K562 (cell line): ENCODE data around the gene PLCL2. TPM values are rescaled to one million over a fixed set of nuclear protein-coding genes. Genes with fewer than 3 reads are reported as not detected.

Experiments used
- ATAC-seq: fragments of 200-7000 bp; cut with Tn5 transposase; 3 replicates; pipeline ENCODE4 v1.9.1; 2020; ENCODE audit warnings: moderate library complexity
- BruUV-seq: library from RNA; stranded (reverse); fragments of 400-500 nt; replicated peaks from 2 replicates; lab custom pipeline; 2021; lab: Mats Ljungman, UMichigan
- CTCF ChIA-PET: fragments of 300-600 bp; formaldehyde crosslinking; extraction: SDS; loops from one replicate; lab custom pipeline; 2021; ENCODE audit warnings: low intra/inter-chr PET ratio; lab: Yijun Ruan, JAX
- POLR2A ChIA-PET: fragments of 300-600, 350-650 bp; sonication (Branson Sonifier 250); formaldehyde crosslinking; extraction: SDS; loops from one replicate; lab custom pipeline; 2021; ENCODE audit warnings: antibody characterized with exemption, inconsistent platforms; lab: Yijun Ruan, JAX
- DNase-seq, 4 experiments: peaks; one replicate each; pipeline versions ENCODE4 v3.0.0 to v3.0.0-alpha.2; 2011 to 2018; ENCODE audit warnings: low spot score in 3 of 4, mixed read lengths in 3 of 4; ENCODE audit errors: extremely low read depth in 1 of 4
- FAIRE-seq: peaks from 2 replicates; lab custom pipeline; 2011; peaks lifted over from hg19 to GRCh38; lab: Jason Lieb, UNC
- H2AFZ ChIP-seq: 2 replicates; pipeline ENCODE4 v1.6.0; 2011; ENCODE audit warnings: low read depth, low read length, control low read depth, inconsistent platforms
- H3K27ac ChIP-seq: fragments of 200-600 bp; 3 replicates; pipeline ENCODE4 v1.8.0; 2011; ENCODE audit warnings: low read depth, mild to moderate bottlenecking, control low read depth, inconsistent platforms, low read length, moderate library complexity, mixed read lengths; ENCODE audit errors: extremely low read depth
- H3K27me3 ChIP-seq, 2 experiments: fragments of 300-600 bp in 1 of 2; 2 replicates in 1 of 2; 3 replicates in 1 of 2; pipeline versions ENCODE4 v1.6.0 to v1.8.0; 2011; ENCODE audit warnings: inconsistent platforms in 2 of 2, low read length in 2 of 2, mild to moderate bottlenecking in 1 of 2, mixed read lengths in 1 of 2, moderate library complexity in 1 of 2; ENCODE audit not compliant: control insufficient read depth in 2 of 2, insufficient read depth in 2 of 2
- H3K36me3 ChIP-seq: fragments of 300-600 bp; 3 replicates; pipeline ENCODE4 v1.8.0; 2011; ENCODE audit warnings: mild to moderate bottlenecking, low read length, inconsistent platforms; ENCODE audit not compliant: control insufficient read depth, insufficient read depth
- H3K4me1 ChIP-seq, 2 experiments: fragments of 200-600 bp in 1 of 2; replicated peaks in 1 of 2; 2 replicates in 1 of 2; 3 replicates in 1 of 2; pipeline versions ENCODE4 v1.5.1 to v1.8.0; 2011; ENCODE audit warnings: inconsistent platforms in 2 of 2, low read length in 2 of 2, mild to moderate bottlenecking in 1 of 2, mixed read lengths in 1 of 2, moderate library complexity in 1 of 2; ENCODE audit not compliant: control insufficient read depth in 2 of 2, insufficient read depth in 2 of 2
- H3K4me2 ChIP-seq: 2 replicates; pipeline ENCODE4 v1.6.1; 2011; ENCODE audit warnings: low read length, control low read depth, inconsistent platforms, mixed read lengths; ENCODE audit not compliant: insufficient read depth
- H3K4me3 ChIP-seq: fragments of 200-600 bp; sonication (generic), shearing (Covaris generic); 2 replicates; pipeline ENCODE4 v1.5.1; 2016; ENCODE audit warnings: control low read depth, inconsistent platforms
- H3K79me2 ChIP-seq: fragments of 200-600 bp; 3 replicates; pipeline ENCODE4 v1.8.0; 2011; ENCODE audit warnings: low read length, inconsistent platforms; ENCODE audit not compliant: control insufficient read depth, insufficient read depth
- H3K9ac ChIP-seq, 2 experiments: 2 replicates each; pipeline versions ENCODE4 v1.6.0 to v1.6.1; 2011; ENCODE audit warnings: low read depth in 2 of 2, low read length in 2 of 2, control low read depth in 1 of 2, inconsistent platforms in 1 of 2, mild to moderate bottlenecking in 1 of 2, mixed read lengths in 1 of 2; ENCODE audit not compliant: insufficient read depth in 1 of 2
- H3K9me1 ChIP-seq: one replicate; pipeline ENCODE4 v1.6.0; 2011; ENCODE audit warnings: inconsistent platforms, mild to moderate bottlenecking, low read length, moderate library complexity; ENCODE audit not compliant: control insufficient read depth, insufficient read depth
- H3K9me3 ChIP-seq: replicated peaks from 2 replicates; pipeline ENCODE4 v1.5.1; 2011; ENCODE audit warnings: low read depth, low read length, inconsistent platforms; ENCODE audit not compliant: control insufficient read depth, insufficient read depth
- H4K20me1 ChIP-seq: replicated peaks from 2 replicates; pipeline ENCODE4 v1.6.1; 2011; ENCODE audit warnings: low read length, inconsistent platforms, mixed read lengths; ENCODE audit not compliant: control insufficient read depth, insufficient read depth
- CCNT2 ChIP-seq: IDR thresholded peaks from 2 replicates; pipeline ENCODE4 v1.6.1; 2011; ENCODE audit warnings: borderline replicate concordance, low read depth, mild to moderate bottlenecking, moderate library complexity, mixed read lengths, low read length; ENCODE audit not compliant: insufficient read length; ENCODE audit errors: extremely low read depth
- HDAC6 ChIP-seq: IDR thresholded peaks from 2 replicates; pipeline ENCODE4 v1.6.1; 2012; ENCODE audit warnings: low read depth, mild to moderate bottlenecking, control low read depth, inconsistent platforms, low read length, moderate library complexity
- MED1 ChIP-seq: sonication (generic); formaldehyde crosslinking; IDR thresholded peaks from 2 replicates; pipeline ENCODE4 v1.8.1; 2023; ENCODE audit warnings: missing genetic modification reagents, borderline replicate concordance
- NRF1 ChIP-seq, 2 experiments: fragments of 450-650 bp; IDR thresholded peaks in 1 of 2; conservative IDR thresholded peaks in 1 of 2; 2 replicates each; pipeline ENCODE4 v1.6.1; 2014; ENCODE audit warnings: mild to moderate bottlenecking in 2 of 2
- POLR2H ChIP-seq: IDR thresholded peaks from 2 replicates; pipeline ENCODE4 v1.6.1; 2016; ENCODE audit warnings: missing genetic modification characterization, low read depth, mild to moderate bottlenecking, control low read depth, missing compliant biosample characterization, moderate library complexity
- RB1 ChIP-seq: fragments of 450-650 bp; IDR thresholded peaks from 2 replicates; pipeline ENCODE4 v1.6.1; 2017; ENCODE audit warnings: low read depth, mild to moderate bottlenecking
- SP1 ChIP-seq: sonication (generic); formaldehyde crosslinking; IDR thresholded peaks from 2 replicates; pipeline ENCODE4 v1.8.1; 2022; ENCODE audit warnings: mild to moderate bottlenecking, missing genetic modification reagents
- VEZF1 ChIP-seq: fragments of 200-800 bp; sonication (Bioruptor generic); IDR thresholded peaks from 2 replicates; pipeline ENCODE4 v1.6.1; 2017; ENCODE audit warnings: missing genetic modification characterization, missing compliant biosample characterization
- ZBTB7A ChIP-seq: IDR thresholded peaks from 2 replicates; pipeline ENCODE4 v1.6.1; 2011; ENCODE audit warnings: low read depth, mild to moderate bottlenecking, low read length, moderate library complexity, borderline replicate concordance; ENCODE audit not compliant: control insufficient read depth
- ZNF592 ChIP-seq: fragments of 450-650 bp; IDR thresholded peaks from 2 replicates; pipeline ENCODE4 v1.6.1; 2017; ENCODE audit warnings: antibody characterized with exemption, mild to moderate bottlenecking
- WGBS: fragments of 100-300 bp; shearing (Covaris generic); methylation state at CpG from one replicate; pipeline ENCODE4 v1.1.6; 2016; ENCODE audit warnings: low coverage, mixed read lengths; ENCODE audit not compliant: insufficient coverage; ENCODE audit errors: missing lambda C conversion rate; 5-methylcytosine and 5-hydroxymethylcytosine counted together
- in situ Hi-C: fragments of 300-500 bp; cut with MboI; formaldehyde crosslinking; loops from 4 replicates; pipeline ENCODE4 v1.15.0; 2018; ENCODE audit warnings: inconsistent platforms, mixed read lengths
- intact Hi-C: fragments of 100-400 bp; cut with micrococcal nuclease; formaldehyde crosslinking; loops from 2 replicates; pipeline ENCODE4 v1.14.2; 2022
- polyA plus RNA-seq, 8 experiments: library from polyadenylated mRNA; depleted of rRNA in 4 of 8; stranded (reverse) in 5 of 8; unstranded in 3 of 8; fragments of >200 nt; fragmentation: Nextera tagmentation in 2 of 8; fragmentation: Illumina TruSeq in 1 of 8; extraction: Ambion mirVana in 2 of 8; extraction: Trizol in 1 of 8; gene quantifications; 2 replicates each; pipeline versions ENCODE4 v1.2.1 to v1.2.3, GENCODE V29; 2011 to 2014; ENCODE audit warnings: inconsistent platforms in 1 of 8, missing spikeins in 1 of 8
- total RNA-seq, 7 experiments: library from RNA; depleted of rRNA in 6 of 7; stranded (reverse); fragments of >200 nt in 6 of 7; fragmentation: Illumina TruSeq in 2 of 7; extraction: Trizol in 2 of 7; gene quantifications; 2 replicates each; pipeline versions ENCODE4 v1.2.1 to v1.2.3, GENCODE V29; 2011 to 2021; ENCODE audit warnings: low replicate concordance in 1 of 7

PLCL2 gene
- total and polyA plus RNA-seq, 9 of the 15 experiments (the other 6 are each of a cell fraction or from before 2014, with no cell fraction given) = 0.03 to 0.18 (median 0.11) TPM; not detected in 2

DNA sequence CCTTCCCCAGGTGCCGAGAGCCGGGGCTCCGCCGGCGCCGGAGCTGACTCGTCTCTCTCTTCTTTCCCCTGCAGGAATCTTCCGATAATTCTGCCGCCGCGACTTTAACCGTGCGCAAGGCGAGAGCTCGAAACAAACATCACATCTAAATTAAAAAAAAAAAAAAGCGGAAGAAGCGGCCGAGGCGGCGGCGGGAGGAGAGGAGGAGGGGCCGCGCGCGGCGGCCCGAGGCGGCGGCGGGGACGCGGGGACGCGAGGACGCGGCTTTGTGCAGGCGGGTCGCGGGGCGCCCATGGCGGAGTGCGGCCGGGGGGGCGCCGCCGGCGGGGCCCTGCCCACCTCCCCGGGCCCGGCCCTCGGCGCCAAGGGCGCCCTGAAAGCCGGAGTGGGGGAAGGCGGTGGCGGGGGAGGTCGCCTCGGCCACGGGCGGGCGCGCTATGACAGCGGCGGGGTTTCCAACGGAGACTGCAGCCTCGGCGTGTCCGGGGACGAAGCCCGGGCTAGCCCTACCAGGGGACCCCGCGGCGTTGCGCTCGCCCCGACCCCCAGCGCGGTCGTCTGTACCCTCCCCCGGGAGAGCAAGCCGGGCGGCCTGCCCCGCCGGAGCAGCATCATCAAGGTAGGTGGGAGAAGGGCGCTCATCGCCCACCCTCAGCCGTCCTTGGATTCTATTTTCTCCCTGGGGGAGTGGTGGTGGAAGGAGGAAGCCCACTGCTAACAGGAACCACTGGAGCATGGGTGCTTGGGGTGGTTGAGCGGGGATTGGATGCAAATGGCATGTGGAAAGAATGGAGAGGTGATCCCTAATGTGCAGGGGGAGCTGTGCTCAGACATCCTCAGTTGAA lies at the start of gene PLCL2 (continued):
- TF ChIP-seq VEZF1 (CRISPR knock-in tag) (peak; percentile 83), NRF1 (conservative IDR thresholded peaks at IDR 0.05 in 1 of 2, IDR thresholded peaks at IDR 0.05 in 1 of 2) (peak; percentile 33 to 34; a peak in 1 of 4 replicates), CCNT2 (peak; percentile 25), HDAC6 (no peak), ZBTB7A (0 out of 2 replicates have a peak, but pooled peaks have one; percentile 6)

DNA sequence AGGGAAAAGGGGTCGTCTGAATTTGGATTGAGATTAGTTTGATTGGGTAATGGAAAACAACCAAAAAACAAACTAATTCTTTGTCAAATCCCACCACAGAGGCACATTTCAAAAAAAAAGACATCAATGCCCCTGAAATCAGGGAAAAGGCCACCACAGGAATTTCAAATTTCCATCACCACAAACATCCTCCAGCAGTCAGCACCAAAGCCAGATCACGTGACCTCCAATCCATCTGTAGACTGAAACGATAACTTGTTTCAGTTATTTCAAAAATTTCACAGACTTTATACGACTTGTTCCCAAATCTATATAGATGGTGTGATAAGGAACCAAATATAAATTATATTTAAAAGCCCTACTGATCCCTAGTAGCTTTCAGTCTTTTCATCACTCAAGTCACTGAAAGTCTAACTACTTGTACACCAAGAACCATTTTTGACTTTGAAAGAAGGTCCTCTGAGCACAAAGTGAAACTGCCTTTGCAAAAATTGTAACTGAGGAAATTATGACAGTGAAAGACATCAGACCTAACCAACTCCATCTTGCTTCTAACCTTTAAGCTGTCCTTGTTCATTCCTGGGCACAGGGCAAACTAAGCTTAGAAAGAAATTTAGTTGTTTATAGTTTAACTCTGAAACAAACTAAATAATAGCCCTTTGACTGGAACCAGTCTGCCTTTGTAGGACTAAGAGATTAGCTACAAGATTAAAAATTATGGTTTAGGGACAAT lies 48.1 kb upstream of the PLCL2 start:
- intact Hi-C loops = no loop called here
- Histone ChIP-seq H2AFZ (no peak overlapping the region), H3K9me1 (no peaks in the 10 kb centered on the region), H3K27ac (no peak overlapping the region), H3K36me3 (no peaks in the 10 kb centered on the region), H3K4me1 (no peaks in the 10 kb centered on the region), H3K27me3 (no peaks in the 10 kb centered on the region; a peak in 2 of 5 replicates), H4K20me1 (no peaks in the 10 kb centered on the region), H3K9me3 (no peaks in the 10 kb centered on the region), H3K79me2 (no peaks in the 10 kb centered on the region), H3K4me2 (no peak overlapping the region), H3K9ac (no peak overlapping the region), H3K4me3 (no peak overlapping the region)
- DNase-seq = no peak
- ATAC-seq = no peak
- in situ Hi-C loops = no loop called here
- no peak for FAIRE-seq
- CTCF ChIA-PET = no interaction called here
- POLR2A ChIA-PET = no interaction called here
- 1% methylated on average over 4 of the region's 4 CpGs for WGBS
- no TSS peak for BruUV-seq
- TF ChIP-seq POLR2H (tag) = no peak
- no peak for TF ChIP-seq ZNF592
- no peak for TF ChIP-seq RB1
- no peak for TF ChIP-seq SP1 (CRISPR knock-in tag)
- no peak for TF ChIP-seq MED1
